Esophagus muscularis mucosa (tissue), 4 donors: ENCODE results near the gene OR1S1. TPM values are rescaled to one million over a fixed set of nuclear protein-coding genes. Genes with fewer than 3 reads are reported as not detected.
"Not testable (repeated sequence)": the region's sequence is repeated elsewhere in the genome, so short reads cannot be mapped to it uniquely, and the experiment has no call there.

Experiments
- DNase-seq: peaks from one replicate; pipeline ENCODE4 v3.0.0-alpha.2; 2017; ENCODE audit errors: extremely low spot score
- H3K27ac ChIP-seq, 4 donors: fragments of 200-600 bp; sonication (generic); replicated peaks in 1 of 4; 1 replicate in 3 of 4; 2 replicates in 1 of 4; pipeline ENCODE4 v1.5.1; 2016 to 2019; ENCODE audit warnings: mild to moderate bottlenecking in 1 of 4
- H3K27me3 ChIP-seq, 4 donors: fragments of 200-600 bp; sonication (generic); one replicate each; pipeline versions ENCODE4 v1.5.1 to v1.6.0; 2016 to 2019
- H3K36me3 ChIP-seq, 4 donors: fragments of 200-600 bp; sonication (generic); one replicate each; pipeline ENCODE4 v1.5.1; 2016 to 2019
- H3K4me1 ChIP-seq, 4 donors: fragments of 200-600 bp; sonication (generic); one replicate each; pipeline ENCODE4 v1.5.1; 2016 to 2019
- H3K4me3 ChIP-seq, 4 donors: fragments of 200-600 bp; sonication (generic); 1 replicate in 2 of 4; 2 replicates in 2 of 4; pipeline ENCODE4 v1.5.1; 2016 to 2019; ENCODE audit warnings: mild to moderate bottlenecking in 4 of 4, moderate library complexity in 1 of 4
- H3K9me3 ChIP-seq, 4 donors: fragments of 200-600 bp; sonication (generic); 1 replicate in 3 of 4; 2 replicates in 1 of 4; pipeline ENCODE4 v1.5.1; 2016 to 2019
- CTCF ChIP-seq, 3 experiments: fragments of 200-600 bp in 2 of 3; fragments of 450-650 bp in 1 of 3; sonication (generic) in 2 of 3; IDR thresholded peaks; one replicate each; pipeline ENCODE4 v1.5.1; 2017 to 2019; ENCODE audit warnings: antibody characterized with exemption in 3 of 3, mild to moderate bottlenecking in 2 of 3, moderate library complexity in 1 of 3
- EP300 ChIP-seq: sonication (generic); formaldehyde crosslinking; IDR thresholded peaks from one replicate; pipeline ENCODE4 v1.6.1; 2017; ENCODE audit warnings: antibody characterized with exemption
- POLR2A ChIP-seq: fragments of 450-650 bp; IDR thresholded peaks from one replicate; pipeline ENCODE4 v1.6.1; 2017; ENCODE audit warnings: antibody characterized with exemption, moderate library complexity, mild to moderate bottlenecking, low read depth
- POLR2AphosphoS5 ChIP-seq, 2 donors: sonication (generic); formaldehyde crosslinking; IDR thresholded peaks; one replicate each; pipeline ENCODE4 v1.6.1; 2017; ENCODE audit warnings: antibody characterized with exemption in 2 of 2
- WGBS: methylation state at CpG from one replicate; pipeline ENCODE4 v1.1.5; 2018; 5-methylcytosine and 5-hydroxymethylcytosine counted together
- intact Hi-C: fragments of 100-400 bp; cut with DNase I; formaldehyde crosslinking; loops from one replicate; pipeline ENCODE4 v1.15.1; 2023
- total RNA-seq, 4 donors: library from RNA; depleted of rRNA; stranded (reverse); fragments of >200 nt; gene quantifications; one replicate each; pipeline versions ENCODE4 v1.1.0 to v1.2.1, GENCODE V29; 2016

OR1S1 gene
- not detected for total RNA-seq

DNA sequence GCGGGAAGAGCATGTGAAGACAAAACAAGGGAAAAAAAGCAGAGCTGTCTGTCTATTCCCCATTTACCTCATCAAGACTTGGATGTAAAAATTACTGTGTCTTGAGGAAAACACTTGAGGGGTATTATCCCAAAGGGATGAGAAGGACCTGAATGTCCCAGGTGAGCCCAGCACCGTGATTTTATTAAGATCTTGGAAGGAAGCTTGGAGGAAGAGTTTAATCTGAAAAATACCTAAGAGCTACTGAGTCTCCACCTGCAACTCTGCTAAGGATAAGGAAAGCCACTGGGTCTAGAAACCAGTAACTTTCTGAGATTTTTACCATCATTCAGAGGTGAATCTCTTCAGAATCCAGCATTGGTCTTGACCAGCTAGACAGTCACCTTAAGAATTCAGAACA, at the start of gene OR1S1:
OR1S1 (plus strand) TSS at position 301 of the 400 bp plus-strand sequence.
- H3K9me3 ChIP-seq, DNase-seq, H3K4me3 ChIP-seq, H3K36me3 ChIP-seq, H3K4me1 ChIP-seq, H3K27me3 ChIP-seq, H3K27ac ChIP-seq, intact Hi-C loops: not testable (repeated sequence)
- WGBS = 78% methylated on average over 2 of the region's 2 CpGs

GRCh38 chr11:58164389-58164788, 48.1 kb upstream of the OR1S1 start:
- H3K9me3 ChIP-seq = no peaks in the 10 kb centered on the region
- no peaks in the 10 kb centered on the region for H3K27me3 ChIP-seq
- no peak for DNase-seq
- H3K27ac ChIP-seq = no peak overlapping the region
- no peaks in the 10 kb centered on the region for H3K4me1 ChIP-seq
- intact Hi-C loops = no loop called here
- no peak for TF ChIP-seq EP300
- no peak for TF ChIP-seq CTCF (IDR thresholded peaks at IDR 0.05)
- no peak for TF ChIP-seq POLR2AphosphoS5 (IDR thresholded peaks at IDR 0.05)
- no peak for TF ChIP-seq POLR2A
- WGBS = 81% methylated on average over 4 of the region's 4 CpGs
- no peaks in the 10 kb centered on the region for H3K36me3 ChIP-seq
- no peak overlapping the region for H3K4me3 ChIP-seq

GRCh38 chr11:58164990-58165389, 47.5 kb upstream of the OR1S1 start:
- Histone ChIP-seq H3K36me3 (no peaks in the 10 kb centered on the region), H3K9me3 (no peaks in the 10 kb centered on the region), H3K27ac (no peak overlapping the region), H3K4me1 (no peaks in the 10 kb centered on the region), H3K4me3 (no peak overlapping the region), H3K27me3 (no peaks in the 10 kb centered on the region)
- WGBS = 61% methylated on average over 1 of the region's 1 CpG
- DNase-seq = no peak
- TF ChIP-seq EP300 (no peak), CTCF (IDR thresholded peaks at IDR 0.05) (no peak), POLR2AphosphoS5 (IDR thresholded peaks at IDR 0.05) (no peak), POLR2A (no peak)
- intact Hi-C loops = no loop called here

DNA sequence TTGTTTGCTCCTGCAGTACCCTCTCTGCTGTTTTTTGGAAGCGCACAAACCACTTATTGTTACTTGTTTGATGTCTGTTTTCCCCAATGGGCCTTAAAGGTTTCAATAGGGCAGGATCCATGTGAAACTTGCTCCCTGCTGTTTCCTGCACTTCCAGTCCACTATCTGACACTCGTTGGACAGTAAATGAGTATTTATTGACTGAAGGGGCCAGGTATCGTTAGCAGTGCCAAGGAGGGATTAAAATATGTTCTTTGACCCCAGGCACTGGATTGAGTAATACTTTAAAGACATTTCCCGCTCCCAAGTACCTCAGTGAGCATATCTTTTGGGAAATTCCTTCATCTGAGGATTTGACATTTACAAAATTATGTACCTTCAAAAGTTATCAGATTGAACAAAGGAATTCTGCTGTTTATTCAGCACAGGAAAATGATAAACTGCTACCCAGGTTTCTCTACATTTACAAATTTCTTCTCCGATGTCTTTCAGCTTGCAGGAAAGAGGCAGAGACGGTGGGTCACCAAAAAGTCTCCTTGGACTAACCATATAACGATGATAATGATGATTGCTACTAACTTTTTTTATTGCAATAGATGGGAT, 46.9 kb upstream of the OR1S1 start:
- no peaks in the 10 kb centered on the region for H3K4me1 ChIP-seq
- H3K9me3 ChIP-seq = no peaks in the 10 kb centered on the region
- no peaks in the 10 kb centered on the region for H3K36me3 ChIP-seq
- no peak overlapping the region for H3K27ac ChIP-seq
- no peak overlapping the region for H3K4me3 ChIP-seq
- no peaks in the 10 kb centered on the region for H3K27me3 ChIP-seq
- TF ChIP-seq POLR2AphosphoS5 (IDR thresholded peaks at IDR 0.05) = no peak
- no peak for DNase-seq
- intact Hi-C loops = no loop called here
- 84% methylated on average over 7 of the region's 7 CpGs for WGBS

- Histone ChIP-seq H3K27ac (no peak overlapping the region), H3K4me1 (no peaks in the 10 kb centered on the region), H3K36me3 (no peaks in the 10 kb centered on the region), H3K27me3 (no peaks in the 10 kb centered on the region), H3K4me3 (no peak overlapping the region), H3K9me3 (no peaks in the 10 kb centered on the region)
- intact Hi-C loops = no loop called here
- 74% methylated on average over 5 of the region's 5 CpGs for WGBS
- no peak for TF ChIP-seq POLR2A
- TF ChIP-seq EP300 = no peak
- TF ChIP-seq POLR2AphosphoS5 (IDR thresholded peaks at IDR 0.05) = no peak
- TF ChIP-seq CTCF (IDR thresholded peaks at IDR 0.05) = no peak
- no peak for DNase-seq
Measured at GRCh38 chr11:58177409-58178054, 35.0 kb upstream of the OR1S1 start.

- intact Hi-C loops = no loop called here
- H3K9me3 ChIP-seq = no peaks in the 10 kb centered on the region
Measured at GRCh38 chr11:58178444-58178843, 34.1 kb upstream of the OR1S1 start.

More at GRCh38 chr11:58178444-58178843, 34.1 kb upstream of the OR1S1 start:
- TF ChIP-seq POLR2A = no peak
- no peak for DNase-seq
- Histone ChIP-seq H3K4me3 (no peak overlapping the region), H3K27ac (no peak overlapping the region), H3K27me3 (no peaks in the 10 kb centered on the region), H3K4me1 (no peaks in the 10 kb centered on the region), H3K36me3 (no peaks in the 10 kb centered on the region)
- WGBS = 81% methylated on average over 6 of the region's 6 CpGs
